Fibroblast of the aortic adventitia (primary cell): Measurements from ENCODE around the gene LOXL4. TPM values are rescaled to one million over a fixed set of nuclear protein-coding genes. Genes with fewer than 3 reads are reported as not detected.

Experiments used
- DNase-seq: peaks from one replicate; pipeline ENCODE4 v3.0.0-alpha.2; 2010; ENCODE audit warnings: low read depth
- H3K4me3 ChIP-seq: 2 replicates; pipeline ENCODE4 v1.5.1; 2011; ENCODE audit warnings: low read depth, mild to moderate bottlenecking, control low read depth, low read length, moderate library complexity
- CTCF ChIP-seq: IDR thresholded peaks from 2 replicates; pipeline ENCODE4 v1.5.1; 2011; ENCODE audit warnings: mild to moderate bottlenecking, low read length, control low read depth, inconsistent platforms; ENCODE audit not compliant: insufficient read depth
- total RNA-seq: library from RNA; depleted of rRNA; stranded (reverse); fragments of >200 nt; gene quantifications from 2 replicates; pipeline ENCODE4 v1.2.3, GENCODE V29; 2012; ENCODE audit warnings: low replicate concordance

Gene LOXL4
- total RNA-seq, 1 donor = 62.5 TPM

GRCh38 chr10:98286419-98286818, 18.4 kb upstream of the LOXL4 start:
- no peak for TF ChIP-seq CTCF
- DNase-seq = no peak

GRCh38 chr10:98285416-98285815, 17.4 kb upstream of the LOXL4 start:
- no peak overlapping the region for H3K4me3 ChIP-seq
- TF ChIP-seq CTCF = no peak
- peak; percentile 16 for DNase-seq

More at GRCh38 chr10:98286419-98286818, 18.4 kb upstream of the LOXL4 start:
- no peak overlapping the region for H3K4me3 ChIP-seq

- H3K4me3 ChIP-seq = no peak overlapping the region
- TF ChIP-seq CTCF = no peak
- no peak for DNase-seq
Measured at GRCh38 chr10:98276311-98276710, 8.3 kb upstream of the LOXL4 start.

GRCh38 chr10:98274562-98274961, 6.6 kb upstream of the LOXL4 start:
- no peak overlapping the region for H3K4me3 ChIP-seq
- no peak for DNase-seq
- TF ChIP-seq CTCF = no peak

- DNase-seq = no peak
- no peak for TF ChIP-seq CTCF
- no peak overlapping the region for H3K4me3 ChIP-seq
Measured at GRCh38 chr10:98273057-98273850, 5.3 kb upstream of the LOXL4 start.

GRCh38 chr10:98272656-98273055, 4.7 kb upstream of the LOXL4 start:
- DNase-seq = no peak
- no peak overlapping the region for H3K4me3 ChIP-seq
- TF ChIP-seq CTCF = no peak

GRCh38 chr10:98272245-98272644, 4.3 kb upstream of the LOXL4 start:
- H3K4me3 ChIP-seq = no peak overlapping the region
- DNase-seq = no peak
- no peak for TF ChIP-seq CTCF
